ENCODE data around the gene TWNK.

DNA sequence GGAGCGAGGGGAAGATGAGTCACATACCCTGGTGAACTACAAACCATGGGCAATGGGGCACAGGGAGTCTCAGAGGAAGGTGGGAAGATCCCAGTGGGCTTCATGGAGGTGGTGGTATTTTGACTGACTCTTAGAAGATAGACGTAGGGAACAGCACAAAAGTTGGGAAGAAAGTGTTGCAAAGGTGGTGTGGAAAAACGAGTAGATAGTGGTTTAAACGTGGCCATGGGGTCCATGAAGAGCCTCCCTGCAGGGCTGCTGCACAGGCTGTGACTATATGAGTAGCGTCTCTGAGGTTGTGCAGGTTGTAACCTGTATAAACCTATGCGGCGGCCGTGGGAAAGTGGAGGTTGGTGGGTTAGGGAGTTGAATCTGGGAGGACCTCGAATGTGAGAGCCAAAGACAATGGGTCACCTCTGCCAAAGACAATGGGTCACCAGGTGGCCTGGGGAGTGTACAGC lies 26.1 kb downstream of the TWNK start:
- TF ChIP-seq, protein P1, sequence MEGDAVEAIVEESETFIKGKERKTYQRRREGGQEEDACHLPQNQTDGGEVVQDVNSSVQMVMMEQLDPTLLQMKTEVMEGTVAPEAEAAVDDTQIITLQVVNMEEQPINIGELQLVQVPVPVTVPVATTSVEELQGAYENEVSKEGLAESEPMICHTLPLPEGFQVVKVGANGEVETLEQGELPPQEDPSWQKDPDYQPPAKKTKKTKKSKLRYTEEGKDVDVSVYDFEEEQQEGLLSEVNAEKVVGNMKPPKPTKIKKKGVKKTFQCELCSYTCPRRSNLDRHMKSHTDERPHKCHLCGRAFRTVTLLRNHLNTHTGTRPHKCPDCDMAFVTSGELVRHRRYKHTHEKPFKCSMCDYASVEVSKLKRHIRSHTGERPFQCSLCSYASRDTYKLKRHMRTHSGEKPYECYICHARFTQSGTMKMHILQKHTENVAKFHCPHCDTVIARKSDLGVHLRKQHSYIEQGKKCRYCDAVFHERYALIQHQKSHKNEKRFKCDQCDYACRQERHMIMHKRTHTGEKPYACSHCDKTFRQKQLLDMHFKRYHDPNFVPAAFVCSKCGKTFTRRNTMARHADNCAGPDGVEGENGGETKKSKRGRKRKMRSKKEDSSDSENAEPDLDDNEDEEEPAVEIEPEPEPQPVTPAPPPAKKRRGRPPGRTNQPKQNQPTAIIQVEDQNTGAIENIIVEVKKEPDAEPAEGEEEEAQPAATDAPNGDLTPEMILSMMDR (IDR thresholded peaks at IDR 0.05; ENCODE audit: low read depth, low read length), result no peak
- TF ChIP-seq EZH2phosphoT487 (IDR thresholded peaks at IDR 0.05; ENCODE audit: low read depth), result no peak

All from OCI-LY3 (cell line).